Measurements from ENCODE around the gene ATG7. TPM values are rescaled to one million over a fixed set of nuclear protein-coding genes. Genes with fewer than 3 reads are reported as not detected.
"Not testable (repeated sequence)": the region's sequence is repeated elsewhere in the genome, so short reads cannot be mapped to it uniquely, and the experiment has no call there.

Gene ATG7
- total RNA-seq, 2 experiments from 2014 or later, result 27.8 to 28.5 TPM

DNA sequence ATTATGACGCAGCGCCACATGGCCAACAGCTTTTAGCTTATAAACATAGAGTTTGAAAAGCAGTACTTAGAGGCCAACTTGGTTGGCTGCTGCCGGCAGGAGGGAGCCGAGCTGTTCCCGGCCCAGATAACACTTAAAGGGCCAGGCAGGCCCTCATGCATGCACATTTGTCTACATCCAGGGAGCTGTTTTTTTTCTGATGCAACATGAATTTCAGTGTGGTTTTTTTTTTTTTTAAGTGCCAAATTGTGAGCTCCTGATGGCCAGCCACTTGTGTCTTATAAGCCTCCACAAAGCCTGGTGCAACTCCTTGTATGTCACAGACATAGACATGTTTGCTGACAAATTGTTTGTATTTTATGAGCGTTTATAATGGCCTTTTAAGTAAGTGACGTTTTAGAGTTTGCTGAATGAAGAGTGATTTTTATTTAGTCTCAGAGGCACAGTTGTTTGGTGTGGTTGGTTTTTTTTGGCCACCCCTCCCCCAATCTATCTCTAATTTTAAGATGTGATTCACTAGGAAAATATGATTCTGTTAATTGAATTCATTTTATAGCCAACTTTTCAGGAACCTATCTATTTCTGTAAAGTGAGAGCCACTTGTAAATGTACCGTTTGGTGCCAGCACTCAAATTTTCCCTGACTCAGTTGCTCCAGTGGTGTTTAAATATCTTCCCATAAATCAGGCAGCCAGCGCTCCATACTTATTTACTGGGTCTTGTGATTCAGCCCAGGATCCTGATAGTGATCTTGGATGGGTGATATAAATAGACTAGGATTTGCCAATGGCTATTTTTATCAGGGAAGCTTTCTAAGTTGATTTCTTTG, 237.2 kb downstream of the ATG7 start:
- CTCF ChIA-PET, result no interaction called here
- POLR2A ChIA-PET, result no interaction called here

DNA sequence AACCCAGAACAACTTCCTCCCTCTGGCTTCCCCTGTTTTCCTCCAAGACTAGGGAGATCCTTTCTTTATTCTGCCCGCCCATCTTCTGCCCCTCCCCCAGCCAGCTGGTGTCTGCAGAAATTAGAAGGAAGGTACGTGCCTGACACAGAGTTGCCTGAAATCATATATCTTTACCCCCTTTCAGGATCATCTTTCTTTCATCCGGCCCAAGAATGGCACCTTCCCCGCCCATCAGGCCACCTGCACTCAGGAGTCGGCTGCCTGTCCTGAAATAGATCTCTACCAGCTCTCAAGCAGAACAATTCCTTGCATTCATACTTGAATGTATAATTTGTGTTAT, 237.8 kb downstream of the ATG7 start:
- ChIA-PET CTCF (no interaction called here), POLR2A (no interaction called here)

DNA sequence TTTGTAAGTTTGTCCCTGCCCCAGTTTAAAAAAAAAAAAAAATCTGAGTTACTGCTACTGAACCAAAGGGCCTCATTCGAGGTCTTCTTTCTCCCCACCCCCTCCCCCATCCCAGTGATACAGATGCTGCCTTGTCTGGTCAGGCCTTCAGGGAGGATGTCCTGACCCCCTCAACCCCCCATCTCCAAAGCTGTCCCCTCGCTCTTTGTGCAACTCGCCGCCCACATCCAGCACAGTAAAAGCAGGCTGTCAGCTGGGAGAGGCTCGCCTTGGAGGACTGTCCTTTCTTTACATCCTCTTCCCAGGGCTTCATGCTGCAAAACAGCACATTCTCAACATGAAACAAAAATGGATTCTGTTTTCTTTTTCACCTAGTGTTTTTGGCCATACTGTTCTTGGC, 238.2 kb downstream of the ATG7 start:
- CTCF ChIA-PET, result no interaction called here
- POLR2A ChIA-PET, result no interaction called here

GRCh38 chr3:11511606-11512005, 239.4 kb downstream of the ATG7 start:
- POLR2A ChIA-PET, CTCF ChIA-PET: not testable (repeated sequence)

GRCh38 chr3:11513125-11513816, 241.1 kb downstream of the ATG7 start:
- CTCF ChIA-PET, POLR2A ChIA-PET: not testable (repeated sequence)

DNA sequence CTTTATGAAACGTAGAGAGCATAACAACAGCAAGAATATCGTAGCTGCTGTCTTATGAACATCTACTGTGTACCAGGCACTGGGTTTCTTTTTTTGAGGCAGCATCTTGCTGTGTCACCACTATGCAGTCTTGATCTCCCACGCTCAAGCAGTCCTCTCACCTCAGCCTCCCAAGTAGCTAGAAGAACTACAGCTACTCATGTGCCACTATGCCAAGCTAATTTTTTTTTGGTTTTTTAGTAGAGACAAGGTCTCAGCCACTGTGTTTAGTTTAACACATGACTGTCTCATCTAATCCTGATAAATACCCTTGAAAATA, 241.6 kb downstream of the ATG7 start:
- CTCF ChIA-PET, result interaction anchor here (0.6 kb wide), 1 partner anchor 291 kb away, joined by 3 read pairs; no protein-coding TSS in a partner anchor
- POLR2A ChIA-PET, result no interaction called here

- ChIA-PET CTCF (interaction anchor here (0.6 kb wide), 2 partner anchors 171 to 290 kb away, joined by 3 to 4 read pairs; no protein-coding TSS in a partner anchor), POLR2A (no interaction called here)
Measured at GRCh38 chr3:11514191-11514821, 242.1 kb downstream of the ATG7 start.

DNA sequence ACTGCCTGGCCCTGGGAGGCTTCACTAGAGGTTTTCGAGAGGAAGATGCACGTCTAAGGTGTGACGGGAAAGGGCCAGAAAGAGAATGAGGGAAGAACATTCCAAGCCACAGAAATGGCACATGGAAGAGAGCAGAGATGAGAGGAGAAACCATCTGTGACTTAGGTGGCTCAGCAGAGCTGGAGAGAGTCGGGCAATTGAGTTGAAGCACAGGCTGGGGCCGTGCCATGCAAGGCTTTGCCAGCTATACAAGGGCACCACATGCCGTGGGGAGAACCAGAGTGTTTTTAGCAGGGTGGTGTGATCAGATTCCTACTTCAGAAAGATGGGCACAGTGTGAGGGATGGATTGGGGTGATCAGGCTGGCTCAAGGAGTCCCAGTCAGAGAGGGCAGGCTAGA, 245.4 kb downstream of the ATG7 start:
- ChIA-PET CTCF (no interaction called here), POLR2A (no interaction called here)

- POLR2A ChIA-PET, result no interaction called here
- CTCF ChIA-PET, result no interaction called here
Measured at GRCh38 chr3:11521167-11521566, 249.0 kb downstream of the ATG7 start.

GRCh38 chr3:11522398-11522715, 250.2 kb downstream of the ATG7 start:
- CTCF ChIA-PET, result no interaction called here
- POLR2A ChIA-PET, result no interaction called here

DNA sequence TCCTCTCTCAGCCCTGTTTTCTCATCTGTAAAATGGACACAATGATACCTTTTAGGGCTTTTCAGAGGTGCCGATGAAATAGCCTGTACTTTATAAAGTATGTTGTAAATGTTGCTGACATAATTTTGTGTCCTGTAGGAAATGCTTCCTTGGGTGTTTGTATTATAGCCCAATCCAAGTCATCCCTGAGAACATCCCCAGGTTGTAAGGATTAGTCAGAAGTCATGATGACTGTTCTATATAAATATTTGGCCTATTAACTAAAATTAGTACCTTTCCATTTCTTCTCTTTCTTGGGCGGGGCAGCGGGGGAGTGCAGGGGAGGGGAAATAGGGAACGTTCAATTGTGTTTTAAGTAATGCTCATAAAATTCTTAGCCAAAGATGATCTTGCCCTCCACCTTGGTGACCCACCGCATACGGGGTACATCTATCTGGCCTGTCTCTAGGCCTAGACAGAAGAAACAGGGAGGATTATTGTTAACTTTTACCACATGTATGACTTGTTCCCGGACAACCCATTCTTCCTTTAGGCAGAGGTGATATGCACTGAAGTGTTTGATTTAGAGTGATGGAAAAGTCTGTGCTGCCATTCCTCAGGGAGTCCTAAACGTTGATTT, 250.9 kb downstream of the ATG7 start:
- CTCF ChIA-PET, result no interaction called here
- POLR2A ChIA-PET, result no interaction called here

DNA sequence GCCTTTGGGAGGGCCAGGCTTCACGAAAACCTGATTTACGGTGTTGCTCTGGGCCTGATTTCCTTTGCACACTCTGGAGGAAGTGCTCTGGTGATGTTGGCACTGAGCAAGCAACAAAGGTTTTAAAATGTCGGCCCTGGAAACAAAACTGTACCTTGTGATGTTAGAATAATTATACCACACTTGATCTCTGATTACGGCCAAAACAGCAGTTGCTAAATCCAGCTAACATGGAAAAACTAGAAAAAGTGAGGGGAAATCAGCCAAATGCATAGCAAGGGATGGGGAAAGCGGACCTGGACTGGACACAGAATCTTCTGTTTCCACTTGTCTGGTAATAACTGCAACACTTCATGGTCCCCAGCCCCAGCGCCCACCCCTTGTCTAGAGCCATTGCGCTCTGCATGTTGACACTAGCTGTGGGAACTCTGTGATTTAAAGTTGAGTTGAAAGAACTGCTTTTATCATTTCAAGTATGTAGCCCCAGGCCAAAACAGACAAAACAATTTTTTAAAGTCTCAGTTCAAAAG, 251.4 kb downstream of the ATG7 start:
- CTCF ChIA-PET, result no interaction called here
- POLR2A ChIA-PET, result no interaction called here

- POLR2A ChIA-PET, CTCF ChIA-PET: not testable (repeated sequence)
Measured at GRCh38 chr3:11526121-11526520, 253.9 kb downstream of the ATG7 start.

- POLR2A ChIA-PET, result no interaction called here
- CTCF ChIA-PET, result no interaction called here
Measured at GRCh38 chr3:11529281-11529680, 257.1 kb downstream of the ATG7 start.

GRCh38 chr3:11530153-11530721, 258.0 kb downstream of the ATG7 start:
- CTCF ChIA-PET, result no interaction called here
- POLR2A ChIA-PET, result no interaction called here

DNA sequence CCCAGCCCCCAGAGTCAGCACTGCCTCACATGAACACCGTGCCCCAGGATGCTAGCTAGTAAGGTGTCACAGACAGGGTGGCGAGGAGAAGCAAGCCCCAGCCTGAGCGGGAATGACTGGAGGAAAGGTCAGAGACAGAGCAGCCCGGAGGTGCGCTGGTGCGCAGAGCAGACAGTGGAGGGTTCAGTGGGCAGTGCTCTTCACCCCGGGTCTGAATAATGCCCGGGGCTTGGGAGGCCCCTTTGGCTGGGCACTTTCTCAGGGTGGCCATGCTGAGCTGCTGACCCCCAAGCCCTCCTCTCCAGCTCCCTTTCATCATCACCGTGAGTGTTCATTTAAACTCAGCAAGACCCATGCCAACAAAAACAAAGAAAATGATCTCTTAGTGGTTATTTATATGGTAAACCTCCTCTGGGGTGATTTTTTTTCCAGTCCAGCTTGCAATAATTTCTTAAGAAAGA, 260.8 kb downstream of the ATG7 start:
- POLR2A ChIA-PET, result no interaction called here
- CTCF ChIA-PET, result interaction anchor here (1.1 kb wide), 1 partner anchor 14 kb away, joined by 3 read pairs; no protein-coding TSS in a partner anchor

- POLR2A ChIA-PET, result no interaction called here
- CTCF ChIA-PET, result no interaction called here
Measured at GRCh38 chr3:11534011-11534792, 262.0 kb downstream of the ATG7 start.

DNA sequence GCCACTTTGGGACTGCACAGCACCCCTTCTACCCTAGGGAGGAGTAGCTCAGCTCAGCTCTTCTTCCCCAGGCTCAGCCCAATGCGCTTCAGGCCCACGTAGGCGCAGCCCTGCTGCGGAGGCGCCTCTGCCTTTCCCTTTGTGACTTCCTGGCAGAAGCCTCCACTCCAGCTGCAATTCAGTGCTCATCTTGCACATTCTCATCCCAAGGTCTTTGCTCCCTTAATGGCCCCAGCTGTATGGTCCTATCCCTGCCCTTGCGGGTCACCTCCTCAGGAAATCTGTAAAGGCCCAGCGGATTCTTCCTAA, 262.6 kb downstream of the ATG7 start:
- ChIA-PET CTCF (no interaction called here), POLR2A (no interaction called here)

DNA sequence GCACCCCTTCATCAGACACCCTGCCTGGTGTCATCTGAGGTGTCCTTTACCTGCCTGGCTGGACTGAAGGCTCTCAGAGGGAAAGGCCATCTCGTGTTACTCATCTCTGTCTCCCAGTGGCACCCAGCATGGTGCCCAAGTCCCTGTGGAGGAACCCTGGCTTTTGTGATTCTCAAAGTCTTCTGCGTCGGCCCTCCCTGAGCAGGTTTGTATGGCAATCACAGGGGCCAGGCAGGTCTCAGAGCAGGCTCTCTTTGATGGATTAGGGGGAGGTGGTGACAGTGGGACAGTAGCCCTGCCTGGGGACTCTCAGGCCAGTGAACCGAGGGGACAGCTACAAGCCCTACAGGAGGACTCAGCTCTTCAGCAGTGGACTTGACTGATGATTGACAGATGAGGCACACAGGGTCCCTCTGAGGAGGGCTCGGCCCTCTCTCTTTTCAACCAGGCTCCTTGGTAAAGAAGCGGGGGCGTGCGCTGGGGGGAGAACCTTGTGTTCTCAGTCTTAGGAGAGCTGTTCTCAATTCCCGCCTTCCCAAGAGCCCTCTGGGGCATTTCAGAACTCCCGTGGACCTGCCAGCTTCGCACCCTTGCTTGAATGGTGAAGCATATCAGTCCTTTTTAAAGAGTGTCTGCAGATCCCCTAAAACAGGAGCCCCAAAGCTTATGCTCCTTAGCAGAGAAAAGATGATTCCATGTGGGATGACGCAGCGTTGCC, 263.2 kb downstream of the ATG7 start:
- ChIA-PET POLR2A (no interaction called here), CTCF (no interaction called here)

Measured in activated CD8-positive, alpha-beta memory T cell treated with anti-CD3 and anti-CD28 coated beads for 36 hours (primary cell).